Right renal pelvis (tissue), 4 donors: ENCODE measurements around the gene CIBAR2. TPM values are rescaled to one million over a fixed set of nuclear protein-coding genes. Genes with fewer than 3 reads are reported as not detected.
"Not testable (repeated sequence)": the region's sequence is repeated elsewhere in the genome, so short reads cannot be mapped to it uniquely, and the experiment has no call there.

Experiments
- DNase-seq, 4 donors: peaks; one replicate each; pipeline ENCODE4 v3.0.0-alpha.2; 2013; ENCODE audit warnings: low read depth in 4 of 4, low spot score in 3 of 4, missing footprints in 1 of 4
- polyA plus RNA-seq, 4 donors: library from polyadenylated mRNA; unstranded; fragments of 120-200 nt; gene quantifications; one replicate each; pipeline ENCODE4 v1.2.1, GENCODE V29; 2013; ENCODE audit not compliant: insufficient read length in 4 of 4

CIBAR2 gene
- polyA plus RNA-seq, 4 donors: 0.17 to 0.30 (median 0.23) TPM

GRCh38 chr16:85068746-85069145 lies 43.5 kb downstream of the CIBAR2 start:
- no peak for DNase-seq

- no peak for DNase-seq
Observed at GRCh38 chr16:85067426-85067825, 44.8 kb downstream of the CIBAR2 start.

DNA sequence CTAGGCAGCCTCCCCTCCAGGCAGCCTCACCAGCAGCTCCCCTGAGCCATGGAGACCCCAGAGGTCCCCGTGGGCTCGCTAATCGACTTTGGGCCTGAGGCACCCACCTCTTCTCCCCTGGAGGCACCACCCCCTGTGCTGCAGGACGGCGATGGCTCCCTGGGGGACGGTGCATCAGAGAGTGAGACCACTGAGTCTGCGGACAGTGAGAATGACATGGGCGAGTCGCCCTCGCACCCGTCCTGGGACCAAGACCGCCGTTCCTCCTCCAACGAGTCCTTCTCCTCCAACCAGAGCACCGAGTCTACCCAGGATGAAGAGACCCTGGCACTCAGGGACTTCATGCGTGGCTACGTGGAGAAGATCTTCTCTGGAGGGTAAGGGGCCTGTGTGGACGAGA lies 45.2 kb downstream of the CIBAR2 start:
- no peak for DNase-seq

- DNase-seq: no peak
Observed at GRCh38 chr16:85066346-85066885, 45.9 kb downstream of the CIBAR2 start.

GRCh38 chr16:85065099-85065498 lies 47.2 kb downstream of the CIBAR2 start:
- no peak for DNase-seq

DNA sequence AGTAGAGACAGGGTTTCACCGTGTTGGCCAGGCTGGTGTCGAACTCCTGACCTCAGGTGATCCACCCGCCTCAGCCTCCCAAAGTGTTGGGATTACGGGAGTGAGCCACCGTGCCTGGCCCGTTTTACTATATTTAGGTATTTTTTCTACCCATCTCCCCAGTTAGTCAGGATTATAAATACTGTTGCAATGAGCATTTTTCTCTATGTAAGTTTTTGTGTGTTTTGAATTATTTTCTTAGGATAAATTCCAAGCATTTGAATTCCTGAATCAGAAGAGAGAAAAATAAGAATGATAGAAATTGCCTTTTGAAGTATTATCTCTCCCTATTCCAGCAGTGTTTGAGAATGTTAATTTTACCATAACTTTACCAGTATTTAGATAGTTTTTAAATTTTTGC lies 48.1 kb downstream of the CIBAR2 start:
- no peak for DNase-seq

- DNase-seq: no peak
Observed at GRCh38 chr16:85062845-85063244, 49.4 kb downstream of the CIBAR2 start.

DNA sequence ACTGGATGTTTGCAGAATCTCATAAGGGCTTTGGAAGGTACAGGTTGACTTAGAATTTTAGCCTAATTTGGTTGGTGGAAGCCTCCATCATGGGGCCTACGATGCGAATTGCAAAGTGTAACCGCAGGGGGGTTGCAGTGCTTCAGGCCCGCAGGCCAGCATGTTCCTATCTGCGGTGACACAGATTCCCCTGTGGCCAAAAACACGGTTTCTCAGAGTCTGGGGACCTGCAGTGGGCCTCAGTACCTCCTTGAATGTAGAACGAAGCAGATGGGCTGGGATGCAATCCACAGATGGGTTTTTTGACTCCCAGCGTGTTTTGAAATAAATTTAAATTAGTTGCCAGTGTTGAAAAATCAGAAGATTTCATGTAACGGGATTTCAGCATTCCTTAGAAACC lies 49.9 kb downstream of the CIBAR2 start:
- DNase-seq: no peak

GRCh38 chr16:85061566-85061965 lies 50.7 kb downstream of the CIBAR2 start:
- no peak for DNase-seq

- no peak for DNase-seq
Observed at GRCh38 chr16:85058909-85059308, 53.4 kb downstream of the CIBAR2 start.

DNA sequence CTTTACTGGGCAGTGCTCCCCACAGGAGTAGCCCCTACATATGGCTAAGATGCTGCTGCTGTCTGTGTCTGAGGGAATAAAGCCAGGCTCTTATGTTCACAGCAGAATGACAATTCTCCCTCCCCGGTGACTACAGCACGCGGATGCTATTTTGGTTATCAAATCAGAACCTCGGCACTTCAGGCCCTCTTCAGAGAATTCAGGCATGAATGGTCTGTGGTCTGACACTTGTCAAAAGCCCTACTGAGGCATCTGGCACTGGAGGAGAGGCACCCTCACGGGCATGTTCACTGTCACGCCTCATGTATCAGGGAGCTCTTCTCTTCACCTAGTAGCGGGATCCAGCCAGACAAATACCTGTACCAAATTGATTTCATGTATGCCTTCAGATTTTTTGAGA lies 54.3 kb downstream of the CIBAR2 start:
- no peak for DNase-seq

GRCh38 chr16:85057212-85057889 lies 54.9 kb downstream of the CIBAR2 start:
- no peak for DNase-seq

GRCh38 chr16:85056211-85056748 lies 56.0 kb downstream of the CIBAR2 start:
- no peak for DNase-seq

GRCh38 chr16:85055493-85056210 lies 56.6 kb downstream of the CIBAR2 start:
- DNase-seq: no peak

GRCh38 chr16:85054948-85055492 lies 57.3 kb downstream of the CIBAR2 start:
- DNase-seq: no peak

GRCh38 chr16:85054321-85054720 lies 58.0 kb downstream of the CIBAR2 start:
- DNase-seq: not testable (repeated sequence)

GRCh38 chr16:85052536-85052935 lies 59.7 kb downstream of the CIBAR2 start:
- DNase-seq: no peak

- no peak for DNase-seq
Observed at GRCh38 chr16:85051683-85052082, 60.6 kb downstream of the CIBAR2 start.

DNA sequence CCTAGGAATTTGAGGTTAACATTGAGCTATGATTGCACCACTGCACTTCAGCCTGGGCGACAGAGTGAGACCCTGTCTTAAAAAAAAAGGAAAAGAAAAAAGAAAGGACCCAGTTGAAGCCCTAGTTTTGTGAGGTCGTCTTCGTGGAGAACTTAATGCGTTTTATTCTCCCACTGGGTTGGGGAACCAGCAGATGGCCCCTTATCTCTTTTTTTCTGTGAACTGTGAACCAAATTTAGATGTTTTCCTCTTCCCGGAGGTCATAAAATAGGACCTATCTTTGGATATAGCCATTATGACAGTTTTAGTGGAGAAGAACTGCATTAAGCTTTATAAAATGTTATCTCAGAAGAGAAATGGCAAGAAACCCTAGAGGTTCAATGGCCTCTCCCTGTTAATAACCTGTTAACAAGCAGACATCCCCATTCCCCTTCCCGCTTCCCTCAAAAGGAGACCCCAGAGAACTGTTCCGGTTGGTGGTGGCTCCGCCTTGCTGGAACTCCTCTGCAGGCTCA lies 61.1 kb downstream of the CIBAR2 start:
- no peak for DNase-seq

- no peak for DNase-seq
Observed at GRCh38 chr16:85049706-85050305, 62.5 kb downstream of the CIBAR2 start.
